KBM-7 (cell line): Measurements from ENCODE around the gene DLX4.

ENCODE experiments used
- DNase-seq: peaks from one replicate; pipeline ENCODE4 v3.0.0-alpha.2; 2015
- in situ Hi-C: fragments of 300-500 bp; cut with MboI; formaldehyde crosslinking; loops from 2 replicates; pipeline ENCODE4 v1.14.3; 2020; ENCODE audit warnings: low sequenced_read_pairs, low pct_unique_long_range_greater_than_20kb, mixed read lengths

The DLX4 gene

GRCh38 chr17:49996121-49996494, 27.1 kb downstream of the DLX4 start:
- no peak for DNase-seq
- in situ Hi-C loops, result loop anchor here (25.0 kb wide), 1 partner anchor 434 kb away; no protein-coding TSS in a partner anchor

GRCh38 chr17:49996495-49997300, 27.7 kb downstream of the DLX4 start:
- peak; percentile 69 for DNase-seq
- in situ Hi-C loops, result loop anchor here (25.0 kb wide), 1 partner anchor 434 kb away; no protein-coding TSS in a partner anchor

GRCh38 chr17:49997301-49997650, 28.3 kb downstream of the DLX4 start:
- DNase-seq, result no peak
- in situ Hi-C loops, result loop anchor here (25.0 kb wide), 1 partner anchor 435 kb away; no protein-coding TSS in a partner anchor

GRCh38 chr17:49997773-49998703, 29.0 kb downstream of the DLX4 start:
- peak; percentile 79 for DNase-seq
- in situ Hi-C loops, result loop anchor here (25.0 kb wide), 1 partner anchor 436 kb away; no protein-coding TSS in a partner anchor

GRCh38 chr17:49998836-49999511, 30.0 kb downstream of the DLX4 start:
- in situ Hi-C loops, result loop anchor here (25.0 kb wide), 1 partner anchor 437 kb away; no protein-coding TSS in a partner anchor

GRCh38 chr17:50003911-50004310, 34.9 kb downstream of the DLX4 start:
- DNase-seq, result no peak
- in situ Hi-C loops, result loop anchor here (10.0 kb wide), 1 partner anchor 139 kb away; no protein-coding TSS in a partner anchor

More at GRCh38 chr17:49998836-49999511, 30.0 kb downstream of the DLX4 start:
- DNase-seq, result no peak

- no peak for DNase-seq
- in situ Hi-C loops, result loop anchor here (10.0 kb wide), 1 partner anchor 144 kb away; no protein-coding TSS in a partner anchor
Observed at GRCh38 chr17:50009282-50009681, 40.3 kb downstream of the DLX4 start.

GRCh38 chr17:50013079-50013478, 44.1 kb downstream of the DLX4 start:
- in situ Hi-C loops, result no loop called here
- DNase-seq, result no peak

GRCh38 chr17:50014471-50015088, 45.6 kb downstream of the DLX4 start:
- in situ Hi-C loops, result no loop called here

GRCh38 chr17:50015146-50015545, 46.2 kb downstream of the DLX4 start:
- in situ Hi-C loops, result no loop called here

More at GRCh38 chr17:50014471-50015088, 45.6 kb downstream of the DLX4 start:
- DNase-seq, result no peak

GRCh38 chr17:50018909-50019308, 49.9 kb downstream of the DLX4 start:
- in situ Hi-C loops, result no loop called here
- no peak for DNase-seq

More at GRCh38 chr17:50015146-50015545, 46.2 kb downstream of the DLX4 start:
- peak; percentile 18 for DNase-seq

GRCh38 chr17:50020841-50021599, 52.0 kb downstream of the DLX4 start:
- in situ Hi-C loops, result no loop called here
- DNase-seq, result peak; percentile 68

- in situ Hi-C loops, result no loop called here
Observed at GRCh38 chr17:50021681-50022370, 52.8 kb downstream of the DLX4 start.

GRCh38 chr17:50022463-50023130, 53.6 kb downstream of the DLX4 start:
- no peak for DNase-seq
- in situ Hi-C loops, result no loop called here

More at GRCh38 chr17:50021681-50022370, 52.8 kb downstream of the DLX4 start:
- DNase-seq, result no peak

- no peak for DNase-seq
- in situ Hi-C loops, result no loop called here
Observed at GRCh38 chr17:50023520-50023919, 54.5 kb downstream of the DLX4 start.
